Stimulated activated CD8-positive, alpha-beta memory T cell treated with anti-CD3 and anti-CD28 coated beads, Interleukin-4, amount 100 ng/mL, for 4 hours (primary cell): Measurements from ENCODE around the gene BAHCC1.

Experiments used
- DNase-seq, 2 donors: peaks; one replicate each; pipeline ENCODE4 v3.0.0-alpha.2; 2020; ENCODE audit warnings: low read depth in 2 of 2, low spot score in 1 of 2

BAHCC1 gene

GRCh38 chr17:81459224-81459623, 64.0 kb downstream of the BAHCC1 start:
- no peak for DNase-seq

GRCh38 chr17:81459864-81460263, 64.6 kb downstream of the BAHCC1 start:
- DNase-seq: no peak

DNA sequence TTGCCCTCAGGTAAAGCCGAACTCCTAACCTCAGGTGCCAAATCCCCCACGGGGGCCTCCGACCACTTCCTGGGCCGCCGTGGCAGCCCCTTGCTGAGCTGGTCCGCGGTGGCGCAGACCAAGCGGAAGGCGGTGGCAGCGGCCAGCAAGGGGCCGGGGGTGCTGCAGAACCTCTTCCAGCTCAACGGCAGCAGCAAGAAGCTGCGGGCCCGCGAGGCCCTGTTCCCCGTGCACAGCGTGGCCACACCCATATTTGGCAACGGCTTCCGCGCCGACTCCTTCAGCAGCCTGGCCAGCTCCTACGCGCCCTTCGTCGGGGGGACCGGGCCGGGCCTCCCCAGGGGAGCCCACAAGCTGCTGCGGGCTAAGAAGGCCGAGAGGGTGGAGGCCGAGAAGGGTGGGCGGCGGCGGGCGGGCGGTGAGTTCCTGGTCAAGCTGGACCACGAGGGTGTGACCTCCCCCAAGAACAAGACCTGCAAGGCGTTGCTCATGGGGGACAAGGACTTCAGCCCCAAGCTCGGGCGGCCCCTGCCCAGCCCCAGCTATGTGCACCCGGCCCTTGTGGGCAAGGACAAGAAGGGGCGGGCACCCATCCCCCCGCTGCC, 65.7 kb downstream of the BAHCC1 start:
- DNase-seq: no peak

- no peak for DNase-seq
Observed at GRCh38 chr17:81461607-81462500, 66.6 kb downstream of the BAHCC1 start.

DNA sequence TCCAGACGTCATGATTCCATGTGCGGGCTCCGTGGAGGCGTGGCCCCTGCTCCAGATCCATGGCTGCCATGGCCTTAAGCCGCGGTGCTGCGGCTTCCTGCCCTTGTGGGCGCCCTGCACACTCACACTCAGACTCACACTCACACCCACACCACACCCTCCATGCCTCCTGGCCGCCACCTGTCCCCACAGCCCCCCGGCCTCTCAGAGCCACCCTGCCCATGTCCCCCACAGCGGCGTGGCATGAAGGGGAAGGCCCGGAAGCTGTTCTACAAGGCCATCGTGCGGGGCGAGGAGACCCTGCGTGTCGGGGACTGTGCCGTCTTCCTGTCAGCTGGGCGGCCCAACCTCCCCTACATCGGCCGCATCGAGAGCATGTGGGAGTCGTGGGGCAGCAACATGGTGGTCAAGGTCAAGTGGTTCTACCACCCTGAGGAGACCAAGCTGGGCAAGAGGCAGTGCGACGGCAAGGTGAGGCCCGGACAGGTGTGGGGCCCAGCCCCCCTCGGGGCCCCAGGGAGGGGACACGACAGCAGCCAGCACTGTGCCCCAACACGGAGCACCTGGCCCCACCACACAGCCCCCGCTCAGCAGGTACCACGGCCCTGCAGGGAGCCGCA, 67.4 kb downstream of the BAHCC1 start:
- DNase-seq: no peak

GRCh38 chr17:81463506-81463905, 68.2 kb downstream of the BAHCC1 start:
- DNase-seq: no peak

GRCh38 chr17:81464586-81464985, 69.3 kb downstream of the BAHCC1 start:
- no peak for DNase-seq

- DNase-seq: no peak
Observed at GRCh38 chr17:81465910-81466309, 70.7 kb downstream of the BAHCC1 start.

GRCh38 chr17:81466564-81467472, 71.6 kb downstream of the BAHCC1 start:
- no peak for DNase-seq

GRCh38 chr17:81468111-81468769, 73.0 kb downstream of the BAHCC1 start:
- DNase-seq: no peak

DNA sequence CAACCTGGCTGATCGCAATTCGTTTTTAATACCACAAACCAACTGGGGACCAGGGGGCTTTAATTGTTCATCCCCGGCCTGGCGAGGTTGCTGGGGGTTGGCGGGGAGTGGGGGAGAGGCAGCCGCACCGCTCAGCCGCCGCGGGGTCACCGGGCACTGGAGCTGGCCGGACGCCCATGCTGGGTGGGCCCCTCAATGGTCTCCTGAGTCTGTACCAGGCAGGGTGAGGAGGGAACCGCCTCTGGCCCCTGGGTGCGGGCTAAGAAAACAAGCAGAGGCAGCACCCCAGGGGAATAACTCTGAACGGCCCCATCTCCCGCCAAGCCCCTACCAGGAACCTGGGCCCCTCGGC, 73.5 kb downstream of the BAHCC1 start:
- no peak for DNase-seq

- no peak for DNase-seq
Observed at GRCh38 chr17:81469266-81469665, 74.0 kb downstream of the BAHCC1 start.

DNA sequence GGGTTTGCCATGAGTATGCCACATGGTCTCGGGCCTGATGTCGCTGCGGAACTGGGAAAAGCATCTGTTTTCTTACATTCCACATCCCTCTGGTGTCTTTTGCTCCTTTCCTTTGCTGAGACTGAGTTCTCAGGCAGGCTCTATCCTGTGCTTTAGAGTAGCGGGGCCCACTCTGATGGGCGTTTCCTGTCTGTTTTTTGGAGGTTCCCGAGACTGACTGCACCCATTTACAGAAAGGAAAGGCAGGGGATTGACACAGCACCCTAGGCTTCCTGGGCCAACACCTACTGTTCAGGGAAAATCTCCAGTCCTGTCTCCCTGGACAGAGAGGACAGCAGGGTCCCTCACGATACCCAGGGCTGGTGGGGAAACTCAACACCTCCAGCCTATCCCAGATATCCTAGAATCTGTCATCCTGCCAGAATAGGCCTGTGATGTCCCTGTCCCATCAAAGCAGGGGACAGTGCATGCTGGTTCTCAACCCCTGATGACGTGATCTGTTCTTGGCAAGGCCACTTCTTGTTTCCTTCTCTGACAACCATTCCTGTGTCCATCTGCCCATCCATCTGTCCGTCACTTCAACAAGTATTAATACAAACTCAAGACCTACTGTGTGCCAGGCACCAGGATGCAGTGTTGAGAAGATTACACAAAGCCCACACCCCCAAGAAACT, 75.2 kb downstream of the BAHCC1 start:
- no peak for DNase-seq

DNA sequence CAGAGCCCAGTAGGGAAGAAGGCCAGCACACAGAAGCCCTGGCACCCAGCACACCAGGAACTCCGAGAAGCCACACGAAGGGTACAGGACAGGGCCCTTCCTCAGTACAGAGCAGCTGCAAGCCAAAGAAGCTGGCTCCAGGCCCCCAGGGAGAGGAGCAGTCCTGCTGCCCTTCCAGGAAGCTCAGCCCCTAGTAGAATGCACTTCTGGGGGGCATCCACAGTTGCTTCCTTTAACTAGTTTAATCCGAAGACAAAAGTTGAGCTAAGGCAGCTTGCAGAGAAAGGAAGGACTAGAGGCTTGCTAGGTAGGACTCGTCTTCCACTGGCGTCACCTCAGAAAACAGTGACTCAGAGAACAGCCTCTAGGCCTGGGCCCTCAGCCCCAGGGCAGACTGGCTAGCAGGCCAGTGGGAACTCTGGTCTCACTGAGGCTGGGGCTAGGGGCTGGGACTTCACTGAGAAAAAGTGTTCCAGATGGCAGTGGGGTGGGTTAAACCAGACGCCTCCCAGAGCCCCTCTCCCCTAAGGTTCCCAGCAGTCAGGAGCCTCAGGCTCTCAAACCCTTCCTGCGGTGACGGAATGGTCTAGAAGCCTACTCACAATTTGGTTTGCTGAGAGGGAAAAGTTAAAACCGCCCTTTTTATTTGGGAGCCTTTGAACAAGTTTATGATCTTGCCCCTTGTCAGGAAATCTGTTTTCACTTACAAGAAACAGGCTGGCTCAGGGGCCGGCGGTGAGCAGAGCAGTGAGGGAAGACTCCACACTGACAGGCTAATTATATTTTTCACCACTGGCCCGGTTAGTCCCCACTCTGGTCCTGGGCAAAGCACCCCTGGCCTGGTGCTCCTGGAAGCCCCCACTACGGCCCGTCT, 75.9 kb downstream of the BAHCC1 start:
- DNase-seq: no peak

DNA sequence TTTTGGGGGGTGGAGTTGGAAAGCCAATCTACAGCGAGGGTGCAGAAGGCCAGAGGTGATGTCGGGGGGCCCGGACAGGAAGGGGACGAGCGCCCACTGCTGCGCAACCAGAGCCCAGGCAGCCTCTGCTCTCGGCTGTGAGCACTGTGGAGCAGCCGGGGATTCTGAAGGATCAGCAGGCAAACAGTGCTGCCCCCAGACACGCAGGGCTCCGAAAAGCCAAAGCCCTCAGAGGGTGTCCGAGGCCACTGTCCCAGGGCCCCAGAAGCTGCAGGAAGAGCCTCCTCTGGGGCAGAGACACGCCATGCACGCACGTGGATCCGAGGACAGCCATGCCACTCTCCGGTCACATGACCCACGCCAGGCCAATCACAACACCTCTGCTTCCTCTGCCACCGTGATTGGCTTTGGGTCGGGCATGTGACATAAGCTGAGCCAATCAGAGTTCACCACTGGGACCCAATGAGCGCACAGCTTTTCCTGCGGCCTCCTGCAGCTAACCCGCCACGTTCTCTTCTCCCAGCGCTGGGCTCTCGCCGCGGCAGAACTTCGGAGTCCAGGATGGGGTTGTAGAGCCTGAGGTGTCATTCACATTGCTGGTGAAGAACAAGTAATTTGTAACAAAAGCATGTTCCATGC, 76.7 kb downstream of the BAHCC1 start:
- DNase-seq: no peak

DNA sequence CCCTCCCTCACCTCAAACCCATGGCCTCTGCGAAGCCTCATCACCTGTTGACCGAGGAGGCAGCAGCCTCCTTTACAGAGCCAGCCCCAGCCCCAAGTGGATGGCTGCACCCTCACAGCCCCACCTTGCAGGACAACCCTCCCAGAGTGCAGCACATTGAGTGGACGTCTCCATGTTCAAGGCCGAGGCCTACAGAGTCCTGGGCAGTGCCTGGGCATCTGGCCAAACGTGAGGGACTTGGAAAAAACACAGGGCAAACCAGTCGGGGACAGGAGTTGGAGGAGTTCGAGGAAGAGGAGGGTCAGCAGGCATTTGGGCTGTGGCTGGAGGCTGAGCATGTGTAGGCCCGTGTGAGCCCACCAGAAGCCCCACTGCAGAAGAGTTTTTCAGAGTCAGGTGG, 77.8 kb downstream of the BAHCC1 start:
- DNase-seq: no peak

DNA sequence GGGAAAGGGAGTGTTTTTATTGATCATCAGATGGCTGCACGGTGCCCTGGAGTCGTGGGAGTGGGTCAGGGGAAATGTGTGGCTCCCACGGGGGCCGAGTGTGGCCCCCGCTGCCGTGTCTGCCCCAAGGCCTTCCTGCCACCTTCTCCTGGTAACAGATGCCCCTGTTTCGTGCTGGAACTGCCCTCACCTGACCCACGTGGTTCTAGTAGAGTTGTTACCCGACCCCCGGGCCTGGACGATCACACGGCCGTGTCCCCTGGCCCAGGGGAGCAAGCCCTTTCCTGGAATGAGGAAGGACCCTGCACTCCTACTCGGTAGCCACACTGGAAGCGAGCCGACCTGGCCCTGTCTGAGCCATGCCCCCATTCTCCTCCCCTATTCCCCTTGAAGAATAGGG, 79.7 kb downstream of the BAHCC1 start:
- no peak for DNase-seq

GRCh38 chr17:81476097-81476496, 80.8 kb downstream of the BAHCC1 start:
- DNase-seq: no peak

DNA sequence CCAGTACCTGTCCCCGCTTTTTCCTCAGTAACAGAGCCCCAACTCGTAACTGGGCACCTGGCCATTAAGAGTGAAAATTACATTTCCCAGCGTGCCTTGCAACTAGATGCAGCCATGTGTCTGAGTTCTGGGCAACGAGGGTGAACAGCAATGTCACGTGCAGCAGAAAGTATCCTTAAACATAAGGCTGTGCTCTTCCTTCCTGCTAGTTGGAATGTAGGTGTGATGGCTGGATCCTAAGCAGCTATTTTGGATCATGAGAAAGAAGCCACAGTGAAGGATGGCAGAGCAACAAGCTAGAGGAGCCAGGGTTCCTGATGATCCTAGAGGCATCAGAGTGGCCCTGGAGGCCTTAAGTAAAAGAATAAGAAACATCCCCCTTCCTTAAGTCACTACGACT, 81.4 kb downstream of the BAHCC1 start:
- no peak for DNase-seq
